Ectodermal cell (in vitro differentiated cells): ENCODE measurements around the gene IFITM5.

ENCODE experiments used
- H3K27ac ChIP-seq: 2 replicates; pipeline ENCODE4 v1.7.0; 2013; ENCODE audit warnings: mild to moderate bottlenecking, low read depth, low read length; ENCODE audit not compliant: insufficient read depth, poor library complexity, severe bottlenecking
- H3K27me3 ChIP-seq: 2 replicates; pipeline ENCODE4 v1.7.0; 2013; ENCODE audit warnings: mild to moderate bottlenecking, low read length; ENCODE audit not compliant: insufficient read depth, control insufficient read depth, poor library complexity, severe bottlenecking
- H3K36me3 ChIP-seq: one replicate; pipeline ENCODE4 v1.7.0; 2013; ENCODE audit warnings: low read length; ENCODE audit not compliant: control insufficient read depth, insufficient read depth
- H3K4me1 ChIP-seq: one replicate; pipeline ENCODE4 v1.7.0; 2013; ENCODE audit warnings: low read length; ENCODE audit not compliant: control insufficient read depth, insufficient read depth
- H3K4me3 ChIP-seq: 2 replicates; pipeline ENCODE4 v1.7.0; 2013; ENCODE audit warnings: low read depth, low read length, control low read depth; ENCODE audit not compliant: insufficient read depth
- H3K9me3 ChIP-seq: 2 replicates; pipeline ENCODE4 v1.7.0; 2013; ENCODE audit warnings: mild to moderate bottlenecking, low read length, moderate library complexity; ENCODE audit not compliant: control insufficient read depth
- WGBS, 2 experiments: methylation state at CpG; one replicate each; pipeline ENCODE4 v1.1.7; 2013; ENCODE audit warnings: missing lambda C conversion rate in 2 of 2; 5-methylcytosine and 5-hydroxymethylcytosine counted together

The IFITM5 gene

DNA sequence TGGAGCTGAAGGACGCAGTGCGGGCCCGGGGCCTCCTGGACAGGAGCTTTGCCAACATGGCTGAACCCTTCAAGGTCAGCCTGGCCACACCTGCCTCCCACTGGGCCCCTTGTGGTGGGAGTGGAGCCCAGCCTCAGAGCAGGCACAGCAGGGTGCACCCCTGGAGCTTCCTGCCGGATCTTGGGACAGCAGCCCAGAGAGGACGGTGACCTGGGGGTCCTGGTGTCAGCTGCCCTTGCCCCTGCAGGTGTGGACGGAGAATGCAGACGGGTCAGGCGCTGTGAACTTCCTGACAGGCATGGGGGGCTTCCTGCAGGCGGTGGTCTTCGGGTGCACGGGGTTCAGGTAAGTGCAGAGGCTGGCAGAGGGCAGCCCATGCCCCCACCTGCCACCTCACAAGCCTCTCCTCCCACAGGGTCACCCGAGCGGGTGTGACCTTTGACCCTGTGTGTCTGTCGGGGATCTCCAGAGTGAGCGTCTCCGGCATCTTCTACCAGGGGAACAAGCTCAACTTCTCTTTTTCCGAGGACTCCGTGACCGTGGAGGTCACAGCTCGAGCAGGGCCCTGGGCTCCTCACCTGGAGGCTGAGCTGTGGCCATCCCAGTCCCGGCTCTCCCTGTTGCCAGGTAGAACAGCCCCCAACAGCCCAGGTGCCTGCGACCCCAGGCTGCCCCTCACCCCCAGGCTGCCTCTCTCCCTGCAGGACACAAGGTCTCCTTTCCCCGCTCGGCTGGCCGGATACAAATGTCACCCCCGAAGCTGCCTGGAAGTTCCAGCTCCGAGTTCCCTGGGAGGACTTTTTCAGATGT lies 5.3 kb downstream of the IFITM5 start:
- Histone ChIP-seq H3K27me3 (peaks cover 4% of the 10 kb centered on the region), H3K27ac (no peak overlapping the region), H3K4me1 (peaks cover 8% of the 10 kb centered on the region), H3K36me3 (no peaks in the 10 kb centered on the region), H3K4me3 (no peak overlapping the region), H3K9me3 (no peaks in the 10 kb centered on the region)
- whole genome bisulfite sequencing, 2 experiments = 93 to 94% methylated on average over 27 of the region's 27 CpGs

- no peaks in the 10 kb centered on the region for H3K36me3 ChIP-seq
- no peak overlapping the region for H3K4me3 ChIP-seq
- H3K9me3 ChIP-seq = no peaks in the 10 kb centered on the region
- no peak overlapping the region for H3K27ac ChIP-seq
- H3K4me1 ChIP-seq = peaks cover 8% of the 10 kb centered on the region
- 91% methylated on average over 17 of the region's 18 CpGs for WGBS, 2 experiments
- H3K27me3 ChIP-seq = peaks cover 10% of the 10 kb centered on the region
Measured at GRCh38 chr11:293271-293851, 6.0 kb downstream of the IFITM5 start.

- WGBS, 2 experiments = 94 to 95% methylated on average over 29 of the region's 29 CpGs
Measured at GRCh38 chr11:292211-293121, 6.9 kb downstream of the IFITM5 start.

DNA sequence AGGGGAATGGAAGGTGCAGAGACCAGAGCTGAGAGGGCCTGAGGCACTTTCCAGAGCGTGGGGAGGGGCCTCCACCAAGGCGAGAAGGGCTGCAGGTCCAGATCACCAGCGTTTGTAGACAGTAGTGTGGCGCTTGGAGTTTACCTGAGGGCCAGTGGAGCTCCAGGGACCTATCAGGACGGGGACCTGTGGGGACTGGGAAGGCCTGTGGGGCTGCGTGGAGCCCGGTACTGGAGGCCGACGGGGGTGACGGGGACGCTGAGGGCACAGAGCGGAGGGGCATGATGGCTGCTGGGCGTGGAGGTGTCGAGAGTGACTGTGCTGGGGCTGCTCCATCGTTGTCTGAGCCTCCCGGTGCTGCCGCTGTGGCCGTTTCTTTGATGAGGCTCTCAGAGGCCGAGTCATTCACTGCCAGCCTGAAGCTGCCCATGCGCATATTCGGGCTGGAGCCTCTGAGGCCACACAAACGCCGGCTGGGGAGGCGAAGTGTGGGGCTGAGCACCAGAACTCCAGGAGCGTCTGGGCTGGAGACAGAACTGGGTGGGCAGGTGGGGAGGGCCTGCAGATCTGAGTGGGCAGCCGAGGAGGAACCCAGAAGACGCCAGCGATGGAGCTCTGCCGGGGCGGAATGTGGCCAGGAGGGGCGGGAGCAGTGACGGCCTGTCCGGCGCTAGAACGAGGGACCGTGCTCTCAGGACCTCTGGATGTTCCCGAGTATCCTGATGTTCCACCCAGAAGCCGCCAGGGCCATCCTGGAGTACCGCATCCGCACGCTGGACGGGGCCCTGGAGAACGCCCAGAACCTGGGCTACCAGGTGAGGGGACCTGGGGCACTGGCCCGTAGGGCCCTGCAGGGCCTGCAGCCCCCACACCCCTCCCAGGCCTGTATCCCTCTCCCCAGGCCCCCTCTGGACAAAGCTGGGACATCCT lies 7.8 kb downstream of the IFITM5 start:
- no peak overlapping the region for H3K27ac ChIP-seq
- H3K27me3 ChIP-seq = peaks cover 29% of the 10 kb centered on the region
- H3K4me3 ChIP-seq = no peak overlapping the region
- no peaks in the 10 kb centered on the region for H3K36me3 ChIP-seq
- 70 to 76% methylated on average over 44 of the region's 44 CpGs for WGBS, 2 experiments
- H3K4me1 ChIP-seq = no peaks in the 10 kb centered on the region
- no peaks in the 10 kb centered on the region for H3K9me3 ChIP-seq

More at GRCh38 chr11:292211-293121, 6.9 kb downstream of the IFITM5 start:
- Histone ChIP-seq H3K9me3 (no peaks in the 10 kb centered on the region), H3K4me3 (no peak overlapping the region), H3K27ac (no peak overlapping the region), H3K4me1 (no peaks in the 10 kb centered on the region), H3K36me3 (no peaks in the 10 kb centered on the region), H3K27me3 (peaks cover 19% of the 10 kb centered on the region)

GRCh38 chr11:290621-291231 lies 8.6 kb downstream of the IFITM5 start:
- Histone ChIP-seq H3K27ac (no peak overlapping the region), H3K9me3 (no peaks in the 10 kb centered on the region), H3K27me3 (peaks cover 29% of the 10 kb centered on the region), H3K4me1 (no peaks in the 10 kb centered on the region), H3K4me3 (no peak overlapping the region), H3K36me3 (no peaks in the 10 kb centered on the region)
- 89 to 91% methylated on average over 13 of the region's 13 CpGs for WGBS, 2 experiments

GRCh38 chr11:289712-290620 lies 9.4 kb downstream of the IFITM5 start:
- H3K4me3 ChIP-seq = peak overlapping the region; percentile 43
- H3K27ac ChIP-seq = no peak overlapping the region
- no peaks in the 10 kb centered on the region for H3K36me3 ChIP-seq
- peaks cover 29% of the 10 kb centered on the region for H3K27me3 ChIP-seq
- no peaks in the 10 kb centered on the region for H3K4me1 ChIP-seq
- H3K9me3 ChIP-seq = no peaks in the 10 kb centered on the region
- WGBS, 2 experiments = 92 to 94% methylated on average over 48 of the region's 48 CpGs

DNA sequence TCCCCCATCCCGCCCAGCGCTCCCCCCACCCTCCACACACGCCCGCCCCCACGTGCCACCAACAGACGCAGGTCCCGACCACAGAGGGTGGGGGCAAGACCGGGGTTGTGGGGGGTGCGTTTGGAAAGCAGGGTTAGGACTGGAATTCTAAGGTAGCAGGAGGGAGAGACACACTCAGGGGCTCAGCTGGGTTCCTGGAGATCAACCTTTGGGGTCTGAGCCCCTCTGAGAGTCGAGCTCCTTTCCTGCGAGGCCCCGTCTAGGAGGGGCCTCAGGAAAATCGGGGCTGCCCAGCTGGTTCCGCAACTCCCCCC lies 10.0 kb downstream of the IFITM5 start:
- 51 to 54% methylated on average over 9 to 10 of the region's 14 CpGs for WGBS, 2 experiments
- Histone ChIP-seq H3K27ac (no peak overlapping the region), H3K4me3 (peak overlapping the region; percentile 43), H3K9me3 (no peaks in the 10 kb centered on the region), H3K27me3 (peaks cover 29% of the 10 kb centered on the region), H3K36me3 (no peaks in the 10 kb centered on the region), H3K4me1 (no peaks in the 10 kb centered on the region)

DNA sequence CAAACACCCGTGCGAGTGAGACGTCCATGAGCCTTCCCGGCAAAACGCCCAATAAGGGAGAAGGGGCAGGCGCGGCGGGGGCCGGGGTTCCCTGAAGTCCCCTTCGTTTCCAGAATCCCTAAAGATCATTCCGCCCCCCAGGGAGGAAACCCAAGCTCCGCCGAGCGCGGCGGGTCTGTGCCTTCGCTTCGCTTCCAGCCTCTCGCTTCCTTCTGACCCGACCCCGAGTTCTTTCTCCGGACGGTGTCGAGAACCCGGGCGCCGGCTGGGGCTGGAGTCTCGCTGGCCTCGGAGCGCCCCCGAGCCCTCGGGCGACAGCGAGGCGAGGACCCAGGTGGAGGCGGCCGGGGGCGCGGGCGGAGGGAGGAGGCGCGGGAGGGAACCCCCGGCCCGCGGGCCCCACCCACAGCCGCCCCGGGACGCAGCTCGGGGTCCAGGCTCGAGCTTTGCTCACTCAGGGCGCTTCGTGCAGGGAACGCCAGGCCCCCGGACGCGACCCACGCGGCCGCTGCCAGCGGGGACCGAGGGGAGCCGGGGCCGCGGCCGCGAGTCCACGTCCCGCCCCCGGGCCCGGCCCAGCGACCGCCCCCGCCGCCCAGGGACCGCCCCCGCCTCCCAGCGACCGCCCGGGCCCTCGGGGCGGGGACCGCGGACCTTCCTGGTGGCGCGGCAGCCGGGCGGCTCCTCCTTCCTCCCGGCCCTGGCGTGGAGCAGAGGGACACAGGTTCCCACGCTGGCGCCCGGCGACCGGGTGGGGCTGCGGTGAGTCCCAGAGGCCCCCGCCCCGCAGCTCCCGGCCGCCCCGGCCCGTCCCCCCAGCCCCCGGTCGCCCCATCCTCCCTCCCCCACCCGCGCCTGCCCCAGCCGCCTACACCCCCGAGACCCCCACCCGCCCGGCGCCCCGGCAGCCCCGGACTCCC lies 10.6 kb downstream of the IFITM5 start, which contains the start of gene PGGHG:
Gene PGGHG (plus strand): TSS at position 649 of the 920 bp plus-strand sequence. CDS start 691 bp downstream, outside the sequence.
- no peaks in the 10 kb centered on the region for H3K4me1 ChIP-seq
- H3K9me3 ChIP-seq = no peaks in the 10 kb centered on the region
- peaks cover 32% of the 10 kb centered on the region for H3K27me3 ChIP-seq
- 1% methylated on average over 99 to 100 of the region's 112 CpGs for whole genome bisulfite sequencing, 2 experiments
- no peaks in the 10 kb centered on the region for H3K36me3 ChIP-seq
- no peak within 1 kb of the TSS for H3K27ac ChIP-seq
- H3K4me3 ChIP-seq = peak within 1 kb of the TSS; percentile 43
